ENCODE measurements around the gene GRK5.

The GRK5 gene

GRCh38 chr10:119198438-119198837, 8.9 kb upstream of the GRK5 start:
- DNase-seq (ENCODE audit: low spot score), result no peak

GRCh38 chr10:119199231-119199992, 8.0 kb upstream of the GRK5 start:
- DNase-seq (ENCODE audit: low spot score), result peak; percentile 75

- DNase-seq (ENCODE audit: low spot score), result no peak
Measured at GRCh38 chr10:119201233-119201632, 6.1 kb upstream of the GRK5 start.

- no peak for DNase-seq (ENCODE audit: low spot score)
Measured at GRCh38 chr10:119203006-119203405, 4.4 kb upstream of the GRK5 start.

GRCh38 chr10:119205894-119206602, 1.3 kb upstream of the GRK5 start:
- peak; percentile 49 for DNase-seq (ENCODE audit: low spot score)

GRCh38 chr10:119206603-119207365, 587 bp upstream of the GRK5 start:
- DNase-seq (ENCODE audit: low spot score), result peak; percentile 79

- DNase-seq (ENCODE audit: low spot score), result peak; percentile 38
Measured at GRCh38 chr10:119207713-119208552, 562 bp downstream of the GRK5 start.

GRCh38 chr10:119208553-119208940, 1.2 kb downstream of the GRK5 start:
- DNase-seq (ENCODE audit: low spot score), result no peak

- DNase-seq (ENCODE audit: low spot score), result peak; percentile 80
Measured at GRCh38 chr10:119209035-119209735, 1.8 kb downstream of the GRK5 start.

- DNase-seq (ENCODE audit: low spot score), result no peak
Measured at GRCh38 chr10:119209736-119210355, 2.5 kb downstream of the GRK5 start.

GRCh38 chr10:119210633-119211032, 3.3 kb downstream of the GRK5 start:
- DNase-seq (ENCODE audit: low spot score), result no peak

GRCh38 chr10:119211176-119211575, 3.8 kb downstream of the GRK5 start:
- DNase-seq (ENCODE audit: low spot score), result no peak

GRCh38 chr10:119211625-119212441, 4.5 kb downstream of the GRK5 start:
- no peak for DNase-seq (ENCODE audit: low spot score)

GRCh38 chr10:119215371-119215770, 8.0 kb downstream of the GRK5 start:
- no peak for DNase-seq (ENCODE audit: low spot score)

GRCh38 chr10:119216127-119216526, 8.8 kb downstream of the GRK5 start:
- DNase-seq (ENCODE audit: low spot score), result no peak

GRCh38 chr10:119217401-119217800, 10.0 kb downstream of the GRK5 start:
- DNase-seq (ENCODE audit: low spot score), result no peak

- DNase-seq (ENCODE audit: low spot score), result peak; percentile 23
Measured at GRCh38 chr10:119217991-119218490, 10.7 kb downstream of the GRK5 start.

- DNase-seq (ENCODE audit: low spot score), result no peak
Measured at GRCh38 chr10:119219871-119220270, 12.5 kb downstream of the GRK5 start.

- no peak for DNase-seq (ENCODE audit: low spot score)
Measured at GRCh38 chr10:119221201-119221600, 13.8 kb downstream of the GRK5 start.

GRCh38 chr10:119221666-119222065, 14.3 kb downstream of the GRK5 start:
- DNase-seq (ENCODE audit: low spot score), result no peak
